Endometrial microvascular endothelial cells (primary cell): ENCODE data around the gene CDCA8. TPM values are rescaled to one million over a fixed set of nuclear protein-coding genes. Genes with fewer than 3 reads are reported as not detected.
"Not testable (repeated sequence)": the region's sequence is repeated elsewhere in the genome, so short reads cannot be mapped to it uniquely, and the experiment has no call there.

Source experiments
- in situ Hi-C: cut with HindIII; loops from 2 replicates; pipeline ENCODE4 v1.10.0; 2017; ENCODE audit warnings: low sequenced_read_pairs, low pct_unique_long_range_greater_than_20kb; ENCODE audit errors: inconsistent ontology term
- total RNA-seq: library from RNA; depleted of rRNA; stranded (reverse); fragments of >200 nt; gene quantifications from one replicate; pipeline ENCODE4 v1.2.3, GENCODE V29; 2015; ENCODE audit errors: inconsistent ontology term

The CDCA8 gene
- total RNA-seq, 1 donor from 2014 or later: 47.8 TPM

DNA sequence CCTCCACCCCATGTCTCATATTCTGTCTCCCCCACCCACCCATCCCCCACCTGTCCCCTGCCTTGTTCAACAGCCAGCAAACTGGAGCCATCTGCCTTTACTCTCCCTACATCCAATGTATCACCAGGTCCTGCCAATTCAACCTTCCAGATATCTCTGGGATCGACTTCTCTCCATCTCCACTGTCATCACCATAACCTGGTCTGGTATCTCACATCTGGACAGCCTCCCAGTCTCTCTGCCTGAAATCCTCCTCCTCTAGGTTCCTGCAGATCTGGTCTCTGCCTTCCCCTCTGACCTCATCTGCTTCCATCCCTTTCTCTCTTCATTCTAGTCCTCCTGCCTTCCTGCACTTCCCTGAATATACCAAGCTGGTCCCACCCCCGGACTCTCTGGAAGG, 22.2 kb upstream of the CDCA8 start:
- in situ Hi-C loops: no loop called here

GRCh38 chr1:37671261-37671660, 21.1 kb upstream of the CDCA8 start:
- in situ Hi-C loops: no loop called here

GRCh38 chr1:37672136-37672870, 20.0 kb upstream of the CDCA8 start:
- in situ Hi-C loops: no loop called here

DNA sequence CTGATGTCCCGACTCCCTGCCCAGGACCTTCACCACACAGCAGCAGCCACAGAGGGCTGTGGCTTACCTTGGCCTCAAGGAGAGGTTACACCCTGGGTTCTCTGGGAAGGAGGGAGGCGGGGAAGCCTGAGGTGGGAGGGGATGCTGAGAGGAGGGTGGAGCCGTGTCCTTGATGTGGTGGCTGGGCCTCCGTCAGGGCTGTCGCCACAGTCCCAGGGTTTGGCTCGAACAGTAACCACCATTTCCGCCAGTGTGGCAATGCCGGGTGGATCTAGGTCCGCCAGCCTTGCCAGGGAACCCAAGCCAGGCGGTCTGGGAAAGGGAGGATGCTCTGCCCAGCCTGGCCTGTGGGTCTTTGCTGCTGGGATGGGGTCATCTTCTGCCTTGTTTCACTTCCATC, 18.4 kb upstream of the CDCA8 start:
- in situ Hi-C loops: no loop called here

GRCh38 chr1:37676281-37677142, 15.8 kb upstream of the CDCA8 start:
- in situ Hi-C loops: no loop called here

DNA sequence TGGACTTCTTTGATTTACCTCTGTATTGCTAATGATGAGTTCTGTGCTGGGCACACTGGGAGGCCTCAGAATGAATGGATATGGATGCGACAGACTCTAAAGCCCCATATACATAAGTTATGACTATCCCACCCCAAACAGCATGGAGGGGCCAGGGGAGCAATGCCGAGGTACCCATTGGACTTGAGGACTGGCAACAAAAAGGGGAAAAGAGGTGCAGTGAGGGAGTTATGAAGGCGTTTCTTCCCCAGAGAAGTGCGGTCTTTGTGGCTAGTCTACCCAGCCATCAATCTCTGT, 15.2 kb upstream of the CDCA8 start:
- in situ Hi-C loops: no loop called here

DNA sequence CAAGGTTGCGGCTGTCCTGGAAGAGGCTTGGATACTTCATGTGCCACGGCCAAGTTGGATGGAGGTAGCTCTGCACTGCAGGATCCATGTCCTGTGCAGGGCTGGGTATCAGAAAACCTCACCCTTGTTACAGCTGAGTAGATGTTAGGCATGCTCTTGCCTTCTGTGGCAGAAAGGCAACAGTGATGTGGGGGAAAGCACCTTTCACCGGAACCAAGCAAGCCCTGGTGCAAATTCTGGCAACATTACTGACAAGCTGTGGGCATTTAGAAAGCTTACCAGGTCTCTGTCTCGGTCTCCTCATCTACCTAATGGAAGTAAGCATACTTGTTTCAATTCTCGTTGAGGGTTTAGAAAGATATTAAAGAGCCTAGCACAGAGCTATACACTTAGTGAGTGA, 14.5 kb upstream of the CDCA8 start:
- in situ Hi-C loops: no loop called here

DNA sequence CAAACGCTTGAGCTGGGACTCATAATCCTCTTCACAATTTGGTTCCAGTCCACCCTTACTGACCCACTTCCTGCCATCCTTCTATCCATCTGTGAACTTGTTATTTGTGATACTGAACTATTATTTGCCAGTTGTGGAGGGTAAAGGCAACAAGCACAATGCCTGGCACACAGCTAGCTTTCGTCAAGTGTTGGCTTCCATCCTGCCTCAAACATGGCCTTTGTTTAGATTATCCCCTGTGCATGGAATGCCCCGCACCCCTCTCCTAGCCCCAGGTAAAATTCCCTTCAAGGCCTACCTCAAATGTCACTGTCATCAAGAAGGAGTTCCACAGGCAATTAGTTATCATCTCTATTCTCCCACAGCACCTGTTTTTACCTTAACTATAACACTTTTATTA, 11.4 kb upstream of the CDCA8 start:
- in situ Hi-C loops: no loop called here

DNA sequence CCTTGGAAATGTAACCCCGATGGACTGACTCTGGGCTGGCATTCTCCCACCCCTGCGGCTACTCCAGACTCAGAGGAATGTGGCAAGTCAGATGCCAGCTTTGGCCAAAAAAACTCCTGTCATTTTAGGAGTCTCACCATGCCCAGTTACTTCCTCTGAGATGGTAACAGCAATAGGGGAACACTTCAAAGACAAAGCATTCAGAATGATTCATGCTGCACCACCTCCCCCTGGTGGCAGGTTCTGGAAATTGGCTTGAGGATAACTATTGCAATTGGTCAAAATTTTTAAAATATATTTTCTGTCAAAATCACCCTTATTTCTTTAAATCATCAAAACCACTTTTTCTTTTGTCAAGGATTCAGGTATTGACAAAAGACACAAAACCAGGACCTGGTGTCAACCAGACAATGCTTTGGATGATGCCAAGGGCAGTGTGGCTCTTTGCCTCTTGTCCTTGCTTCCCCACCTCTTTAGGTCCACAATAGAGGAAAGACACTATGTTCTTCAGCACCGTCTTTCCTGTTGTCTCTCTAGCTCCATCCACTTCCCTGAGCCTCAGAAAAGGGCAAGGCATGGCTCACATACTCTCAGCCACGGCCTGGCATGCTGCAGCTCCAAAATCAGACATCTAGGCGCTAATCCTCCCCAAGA, 9.9 kb upstream of the CDCA8 start:
- in situ Hi-C loops: no loop called here

GRCh38 chr1:37684182-37684581, 8.1 kb upstream of the CDCA8 start:
- in situ Hi-C loops: not testable (repeated sequence)

- in situ Hi-C loops: no loop called here
Observed at GRCh38 chr1:37685722-37686121, 6.6 kb upstream of the CDCA8 start.

DNA sequence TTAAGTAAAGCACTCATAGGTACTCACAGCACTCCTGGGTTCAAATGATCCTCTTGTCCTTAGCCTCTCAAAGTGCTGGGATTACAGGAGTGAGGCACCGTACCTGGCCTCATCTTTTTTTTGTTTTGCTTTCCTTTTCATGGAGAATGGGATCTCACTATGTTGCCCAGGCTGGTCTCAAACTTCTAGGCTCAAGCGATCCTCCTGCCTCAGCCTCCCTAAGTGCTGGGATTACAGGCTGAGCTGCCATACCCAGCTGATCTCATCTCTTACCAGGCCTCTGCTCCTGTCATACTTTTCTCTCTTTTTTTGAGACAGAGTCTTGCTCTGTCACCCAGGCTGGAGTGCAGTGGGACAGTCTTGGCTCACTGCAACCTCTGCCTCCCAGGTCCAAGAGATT, 4.6 kb upstream of the CDCA8 start:
- in situ Hi-C loops: not testable (repeated sequence)

DNA sequence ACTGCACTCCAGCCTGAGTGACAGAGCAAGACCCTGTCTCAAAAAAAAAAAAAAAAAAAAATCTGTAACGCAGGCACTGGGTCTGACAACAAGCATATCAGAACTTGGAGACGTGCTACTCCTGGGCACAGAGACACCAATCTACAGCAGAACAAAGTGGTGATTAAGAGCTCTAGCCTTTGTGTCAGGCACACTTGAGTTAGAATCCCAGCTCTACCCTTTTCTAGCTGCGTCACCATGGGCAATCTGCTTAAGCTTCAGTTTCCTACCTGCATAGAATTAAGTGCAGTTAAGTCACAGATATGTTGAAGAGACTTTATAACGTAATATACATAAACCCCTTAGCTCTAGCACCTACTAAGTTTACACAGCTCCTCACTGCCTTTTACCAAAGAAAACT, 3.4 kb upstream of the CDCA8 start:
- in situ Hi-C loops: no loop called here

- in situ Hi-C loops: loop anchor here (5.0 kb wide), 1 partner anchor 94 kb away; the partner anchor contains the start of gene GNL2
Observed at GRCh38 chr1:37691497-37692077, 729 bp upstream of the CDCA8 start.

DNA sequence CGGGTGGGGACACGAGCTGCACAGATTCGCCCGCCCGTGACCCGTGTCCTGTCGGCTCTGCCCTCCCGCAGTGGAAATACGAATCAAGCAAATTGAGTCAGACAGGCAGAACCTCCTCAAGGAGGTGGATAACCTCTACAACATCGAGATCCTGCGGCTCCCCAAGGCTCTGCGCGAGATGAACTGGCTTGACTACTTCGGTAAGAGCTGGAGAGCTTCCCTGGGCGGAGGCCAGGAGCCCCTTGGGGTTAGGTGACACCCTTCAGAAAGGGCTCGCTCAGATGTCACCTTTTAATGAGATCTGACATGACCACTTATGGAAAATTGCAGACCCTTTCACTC, 489 bp downstream of the CDCA8 start:
- in situ Hi-C loops: loop anchor here (5.0 kb wide), 1 partner anchor 96 kb away; the partner anchor contains the start of gene GNL2

- in situ Hi-C loops: no loop called here
Observed at GRCh38 chr1:37697090-37697489, 4.8 kb downstream of the CDCA8 start.

DNA sequence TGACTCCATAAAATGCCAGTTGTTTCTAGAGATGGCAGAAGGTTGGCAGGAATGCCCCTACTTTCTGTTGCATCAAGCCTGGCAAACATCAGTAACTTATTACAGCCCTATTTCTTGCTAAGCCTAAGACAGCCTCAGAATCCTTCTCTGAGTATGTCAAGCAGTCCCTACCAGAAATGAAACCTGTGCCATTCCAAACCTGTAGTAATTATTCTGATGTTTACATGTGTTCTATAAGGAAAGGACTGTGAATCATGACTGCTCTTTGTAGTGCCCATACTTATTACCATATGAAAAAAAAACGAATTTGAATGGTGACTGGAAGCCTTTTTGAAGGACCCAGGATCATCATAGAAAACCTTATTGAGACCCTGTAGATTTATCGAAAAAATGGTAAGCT, 5.4 kb downstream of the CDCA8 start:
- in situ Hi-C loops: no loop called here

DNA sequence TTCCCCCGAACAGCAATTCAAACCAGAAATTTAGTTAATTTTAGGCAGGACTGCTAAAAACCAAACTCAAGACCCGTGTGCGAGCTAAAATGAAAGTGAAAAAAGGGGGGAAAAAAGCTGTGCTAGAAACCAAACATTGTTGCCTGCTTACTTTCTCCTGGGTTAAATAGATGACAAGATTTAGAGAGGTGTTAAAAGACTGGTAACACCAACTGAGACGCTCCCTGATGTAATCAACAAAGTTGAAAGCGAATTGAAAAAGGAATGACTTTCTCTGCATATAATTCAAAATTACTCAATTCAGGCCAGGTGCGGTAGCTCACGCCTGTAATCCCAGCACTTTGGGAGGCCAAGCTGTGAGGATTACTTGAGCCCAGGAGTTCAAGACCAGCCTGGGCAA, 6.8 kb downstream of the CDCA8 start:
- in situ Hi-C loops: no loop called here

- in situ Hi-C loops: no loop called here
Observed at GRCh38 chr1:37701051-37701450, 8.7 kb downstream of the CDCA8 start.

DNA sequence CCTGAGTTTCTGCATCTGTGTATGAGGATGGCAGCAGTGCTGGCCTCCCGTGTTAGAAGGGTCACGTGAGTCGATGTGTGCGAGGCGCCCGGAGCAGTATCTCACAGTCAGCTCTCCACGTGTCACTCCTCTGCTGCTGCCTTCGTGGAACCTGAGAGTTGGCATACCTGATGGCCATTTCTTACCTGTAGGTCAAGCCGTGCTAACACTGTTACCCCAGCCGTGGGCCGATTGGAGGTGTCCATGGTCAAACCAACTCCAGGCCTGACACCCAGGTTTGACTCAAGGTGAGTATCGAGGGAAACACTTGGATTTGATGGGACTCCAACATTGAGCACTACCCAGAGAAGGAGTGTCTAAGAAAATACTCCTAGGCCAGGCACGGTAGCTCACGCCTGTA, 10.7 kb downstream of the CDCA8 start:
- in situ Hi-C loops: no loop called here
